Stimulated activated CD8-positive, alpha-beta memory T cell treated with anti-CD3 and anti-CD28 coated beads, Interleukin-7, amount 100 ng/mL, for 1 hour (primary cell): ENCODE measurements around the gene APOBEC3A.
A peak's percentile ranks its signal among the peaks of the same experiment; 100 is the strongest.
"Not testable (repeated sequence)": the region's sequence is repeated elsewhere in the genome, so short reads cannot be mapped to it uniquely, and the experiment has no call there.

Source experiments
- DNase-seq, 2 donors: peaks; one replicate each; pipeline ENCODE4 v3.0.0-alpha.2; 2020; ENCODE audit warnings: low read depth in 2 of 2

APOBEC3A gene

GRCh38 chr22:38981005-38981991 is 23.9 kb downstream of the APOBEC3A start:
- no peak for DNase-seq

GRCh38 chr22:38981992-38982927 is 24.9 kb downstream of the APOBEC3A start, which contains the start of gene APOBEC3B:
APOBEC3B (plus strand) TSS chr22:38982347; CDS start chr22:38982454, 107 bp downstream.
- peak; percentile 39 to 46 for DNase-seq

GRCh38 chr22:38984224-38984623 is 26.8 kb downstream of the APOBEC3A start:
- no peak for DNase-seq

- DNase-seq, result peak; percentile 50 to 51
Observed at GRCh38 chr22:38984784-38985757, 27.7 kb downstream of the APOBEC3A start.

DNA sequence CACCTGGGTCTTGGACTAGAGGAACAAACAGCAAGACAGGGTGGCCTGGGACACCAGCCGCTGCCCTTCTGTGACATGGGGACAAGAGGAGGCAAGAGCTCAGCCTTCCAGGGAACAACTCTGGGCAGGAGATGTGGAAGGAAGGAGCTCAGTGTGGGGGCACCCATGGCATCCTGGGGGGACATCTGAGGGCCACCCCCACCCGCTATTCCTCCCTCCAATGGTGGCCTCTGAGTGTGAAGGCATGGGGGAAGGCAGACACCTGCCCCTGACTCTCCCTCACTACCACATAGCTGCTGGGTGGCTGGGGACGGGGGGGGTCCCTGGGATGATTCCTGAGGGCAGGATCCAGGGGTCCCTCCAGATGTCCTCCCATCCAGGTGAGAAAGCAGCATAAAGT is 29.2 kb downstream of the APOBEC3A start:
- DNase-seq, result no peak

DNA sequence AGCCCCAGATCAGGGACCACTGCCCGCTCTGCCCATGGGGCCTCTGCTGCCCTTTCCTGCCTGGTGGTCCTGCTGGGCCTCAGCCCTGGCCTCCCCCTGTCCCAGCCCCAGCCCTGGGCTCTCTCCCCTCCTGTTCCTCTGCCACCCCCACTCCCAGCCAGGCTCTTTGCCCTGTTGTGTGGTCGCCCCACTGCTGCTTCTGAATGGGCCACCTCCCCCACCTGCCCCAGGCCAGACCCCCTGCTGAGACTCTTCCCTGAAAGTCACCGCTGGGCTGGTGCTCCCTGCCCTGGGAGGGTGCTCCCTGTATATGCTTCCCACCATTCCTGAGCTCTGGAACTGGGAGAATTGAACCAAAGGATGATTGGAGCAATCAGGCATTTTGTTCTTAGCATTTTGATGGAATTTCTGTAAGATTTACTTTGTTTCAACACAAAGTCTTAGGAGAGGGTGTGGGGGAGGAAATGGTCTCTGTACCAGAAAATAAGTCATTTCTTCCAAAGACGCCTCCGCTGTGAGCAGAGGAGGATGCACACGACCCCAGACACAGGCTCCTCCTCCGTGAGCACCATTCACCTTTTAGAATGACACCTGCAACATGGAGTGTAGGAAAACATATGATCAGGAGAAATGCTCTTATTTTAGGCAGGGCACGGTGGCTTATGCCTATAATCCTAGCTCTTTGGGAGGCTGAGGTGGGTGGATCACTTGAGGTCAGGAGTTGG is 29.9 kb downstream of the APOBEC3A start:
- no peak for DNase-seq

DNA sequence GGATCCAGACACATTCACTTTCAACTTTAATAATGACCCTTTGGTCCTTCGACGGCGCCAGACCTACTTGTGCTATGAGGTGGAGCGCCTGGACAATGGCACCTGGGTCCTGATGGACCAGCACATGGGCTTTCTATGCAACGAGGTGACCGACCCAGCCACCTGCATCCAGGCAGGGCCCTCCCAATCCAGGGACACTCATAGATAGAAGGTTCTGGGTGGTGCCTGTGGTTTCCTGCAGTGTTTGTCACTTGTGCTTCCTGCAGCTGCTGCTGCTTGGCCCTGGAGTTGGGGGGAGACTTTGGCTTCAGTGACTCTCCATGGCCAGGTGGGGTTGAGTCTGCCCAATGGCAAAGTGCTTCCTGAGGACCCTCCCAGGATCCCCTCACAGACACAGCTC is 32.1 kb downstream of the APOBEC3A start:
- DNase-seq, result no peak

DNA sequence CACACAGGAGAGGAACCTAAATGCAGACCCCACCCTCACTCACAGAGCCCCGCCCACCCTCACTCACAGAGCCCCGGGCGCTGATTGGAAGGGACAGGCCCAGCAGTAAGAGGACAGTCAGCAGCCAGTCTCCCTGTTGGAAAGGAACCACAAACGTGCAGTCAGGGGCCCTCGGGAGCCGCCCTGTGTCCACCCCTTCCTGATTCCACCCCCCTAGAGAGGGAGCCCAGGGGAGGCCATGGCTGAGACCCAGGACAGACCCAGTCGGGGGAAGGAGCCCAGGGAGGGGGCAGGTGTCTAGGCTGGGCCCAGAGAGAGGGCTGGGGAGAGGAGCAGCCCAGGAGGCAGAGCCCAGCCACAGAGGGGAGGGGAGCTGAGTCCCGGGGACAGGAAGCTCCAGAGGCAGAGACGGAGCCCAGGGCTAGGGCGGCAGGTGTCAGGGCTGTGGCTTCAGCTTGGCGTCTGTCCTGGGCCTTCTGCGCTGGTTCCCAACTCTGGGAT is 35.5 kb downstream of the APOBEC3A start:
- not testable (repeated sequence) for DNase-seq

DNA sequence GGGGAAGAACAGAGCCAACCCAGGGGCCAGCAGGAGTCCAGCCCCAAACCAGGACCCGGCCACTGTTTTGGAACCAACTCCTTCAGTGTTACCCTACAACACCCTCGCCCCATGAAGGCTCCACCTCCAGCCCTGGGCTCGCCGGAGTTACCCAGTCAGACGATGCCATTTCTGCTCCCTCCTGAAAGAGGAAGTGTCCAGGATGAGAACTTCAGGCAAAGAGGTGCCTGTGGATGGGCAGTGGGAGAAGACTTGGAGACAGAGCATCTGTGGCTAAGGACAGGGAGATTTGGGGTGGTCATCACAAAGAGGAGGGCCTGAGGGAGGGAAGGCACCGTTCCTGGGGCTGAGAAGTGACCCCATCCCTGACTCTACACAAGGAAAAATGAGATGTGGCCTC is 38.7 kb downstream of the APOBEC3A start:
- no peak for DNase-seq

DNA sequence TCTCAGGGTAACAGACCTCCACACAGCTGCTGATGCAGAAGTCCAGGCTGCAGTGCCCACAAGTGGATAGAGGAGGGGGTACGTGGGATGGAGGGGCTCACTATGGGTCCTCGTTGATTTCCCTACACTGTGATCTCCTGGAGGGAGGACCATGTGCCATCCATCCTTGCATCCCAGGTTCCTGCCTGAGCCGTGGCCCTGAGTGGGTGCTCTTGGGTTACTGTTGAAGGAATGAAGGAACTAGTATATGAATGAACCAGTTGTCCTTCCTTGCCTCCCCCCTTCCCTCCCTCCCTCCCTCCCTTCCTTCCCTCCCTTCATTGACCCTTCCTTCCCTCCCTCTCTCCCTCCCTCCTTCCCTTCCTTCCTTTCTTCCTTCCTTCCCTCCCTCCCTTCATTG is 40.1 kb downstream of the APOBEC3A start:
- no peak for DNase-seq

GRCh38 chr22:39003165-39003638 is 45.8 kb downstream of the APOBEC3A start:
- DNase-seq, result peak; percentile 52 to 53

GRCh38 chr22:39007177-39007576 is 49.8 kb downstream of the APOBEC3A start:
- no peak for DNase-seq

DNA sequence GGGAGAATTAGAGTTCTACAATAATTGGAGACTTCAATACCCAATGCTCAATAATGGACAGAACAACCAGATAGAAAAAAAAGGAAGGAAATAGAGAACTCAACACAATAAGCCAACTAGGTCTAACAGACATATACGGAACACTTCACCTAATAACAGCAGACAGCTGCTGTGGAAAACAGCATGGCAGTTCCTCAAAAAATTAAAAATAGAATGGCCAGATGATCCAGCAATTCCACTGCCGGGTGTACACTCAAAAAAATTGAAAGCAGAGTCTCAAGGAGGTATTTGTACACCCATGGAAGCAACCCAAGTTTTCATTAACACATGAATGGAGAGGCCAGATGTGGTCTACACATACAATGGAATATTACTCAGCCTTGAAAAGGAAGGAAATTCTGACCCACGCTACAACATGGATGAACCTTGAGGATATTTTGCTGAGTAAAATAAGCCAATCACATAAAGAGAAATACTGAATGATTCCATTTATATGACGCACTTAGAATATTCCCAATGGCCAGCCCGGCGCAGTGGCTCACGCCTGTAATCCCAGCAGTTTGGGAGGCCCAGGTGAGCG is 51.0 kb downstream of the APOBEC3A start:
- DNase-seq, result not testable (repeated sequence)

- no peak for DNase-seq
Observed at GRCh38 chr22:39010946-39011345, 53.5 kb downstream of the APOBEC3A start.
